HCT116 (cell line): ENCODE measurements around the gene RGS19. TPM values are rescaled to one million over a fixed set of nuclear protein-coding genes. Genes with fewer than 3 reads are reported as not detected.

ENCODE experiments used
- ATAC-seq: fragments of 200-7000 bp; cut with Tn5 transposase; 2 replicates; pipeline ENCODE4 v1.9.1; 2020; ENCODE audit warnings: mild to moderate bottlenecking, moderate library complexity
- BruUV-seq: library from RNA; stranded (reverse); fragments of 400-500 nt; replicated peaks from 2 replicates; lab custom pipeline; 2021; lab: Mats Ljungman, UMichigan
- CTCF ChIA-PET: fragments of 300-600 bp; sonication (Branson Sonifier 250); formaldehyde crosslinking; loops from one replicate; lab custom pipeline; 2021; ENCODE audit warnings: antibody characterized with exemption; lab: Charles Lee
- POLR2A ChIA-PET: fragments of 300-600, 350-600 bp; sonication (Branson Sonifier 250); formaldehyde crosslinking; loops from one replicate; lab custom pipeline; 2021; ENCODE audit warnings: antibody characterized with exemption; lab: Charles Lee
- RAD21 ChIA-PET, 2 experiments: fragments of 300-600 bp; sonication (Branson Sonifier 250); formaldehyde crosslinking; loops; one replicate each; lab custom pipeline; 2023; ENCODE audit warnings: low total read pairs in 2 of 2; ENCODE audit not compliant: uncharacterized antibody in 2 of 2, unreplicated experiment in 2 of 2, low non-redundant PET in 1 of 2; lab: Charles Lee
- DNase-seq: peaks from one replicate; pipeline ENCODE4 v3.0.0-alpha.2; 2010; ENCODE audit warnings: low read depth, low spot score
- H2AFZ ChIP-seq: fragments of 200-600 bp; shearing (Covaris generic), sonication (generic); 2 replicates; pipeline ENCODE4 v1.6.1; 2017; ENCODE audit warnings: low read depth, mixed run types, mixed read lengths, antibody characterized with exemption, low read length; ENCODE audit not compliant: poor library complexity, severe bottlenecking
- H3K27ac ChIP-seq: 2 replicates; pipeline ENCODE4 v1.5.1; 2012; ENCODE audit warnings: low read depth, low read length
- H3K27me3 ChIP-seq: fragments of 200-600 bp; sonication (generic); 2 replicates; pipeline ENCODE4 v1.6.1; 2016; ENCODE audit warnings: mixed run types, low read length, mixed read lengths; ENCODE audit not compliant: insufficient read depth
- H3K36me3 ChIP-seq, 2 experiments: fragments of 200-500 bp in 1 of 2; fragments of 200-600 bp in 1 of 2; sonication (Bioruptor generic) in 1 of 2; sonication (generic) in 1 of 2; 2 replicates each; pipeline versions ENCODE4 v1.5.1 to v1.6.1; 2014 to 2016; ENCODE audit warnings: low read length in 2 of 2, inconsistent platforms in 1 of 2, mixed read lengths in 1 of 2, mixed run types in 1 of 2; ENCODE audit not compliant: insufficient read depth in 2 of 2, control insufficient read depth in 1 of 2
- H3K4me1 ChIP-seq, 2 experiments: fragments of 200-600 bp in 1 of 2; sonication (generic) in 1 of 2; 2 replicates each; pipeline versions ENCODE4 v1.5.1 to v1.6.1; 2012 to 2017; ENCODE audit warnings: low read length in 2 of 2, inconsistent platforms in 1 of 2, mild to moderate bottlenecking in 1 of 2, mixed read lengths in 1 of 2, mixed run types in 1 of 2, moderate library complexity in 1 of 2; ENCODE audit not compliant: insufficient read depth in 2 of 2, control insufficient read depth in 1 of 2
- H3K4me2 ChIP-seq: fragments of 200-600 bp; sonication (generic); 2 replicates; pipeline ENCODE4 v1.6.1; 2017; ENCODE audit warnings: mixed run types, low read length, mixed read lengths
- H3K4me3 ChIP-seq, 2 experiments: fragments of 200-600 bp in 1 of 2; sonication (generic) in 1 of 2; replicated peaks in 1 of 2; 2 replicates each; pipeline ENCODE4 v1.5.1; 2011 to 2016; ENCODE audit warnings: low read length in 2 of 2, control low read depth in 1 of 2, low read depth in 1 of 2, mild to moderate bottlenecking in 1 of 2, mixed read lengths in 1 of 2, mixed run types in 1 of 2
- H3K79me2 ChIP-seq: fragments of 200-600 bp; sonication (generic); 2 replicates; pipeline ENCODE4 v1.6.1; 2017; ENCODE audit warnings: mild to moderate bottlenecking, mixed run types, low read length, moderate library complexity, mixed read lengths; ENCODE audit not compliant: insufficient read depth
- H3K9ac ChIP-seq: fragments of 200-600 bp; sonication (generic); 2 replicates; pipeline ENCODE4 v1.6.1; 2016; ENCODE audit warnings: low read length, mixed read lengths
- H3K9me2 ChIP-seq: fragments of 200-600 bp; sonication (generic), shearing (Covaris generic); 2 replicates; pipeline ENCODE4 v1.6.1; 2017; ENCODE audit warnings: mixed run types, mild to moderate bottlenecking, moderate library complexity; ENCODE audit not compliant: insufficient read depth
- H3K9me3 ChIP-seq, 2 experiments: fragments of 200-500 bp in 1 of 2; fragments of 200-600 bp in 1 of 2; sonication (Bioruptor generic) in 1 of 2; sonication (generic) in 1 of 2; 2 replicates each; pipeline ENCODE4 v1.6.1; 2014 to 2017; ENCODE audit warnings: low read length in 2 of 2, mixed read lengths in 2 of 2, inconsistent platforms in 1 of 2, low read depth in 1 of 2, mild to moderate bottlenecking in 1 of 2, mixed run types in 1 of 2, moderate library complexity in 1 of 2; ENCODE audit not compliant: control insufficient read depth in 1 of 2, insufficient read depth in 1 of 2
- H4K20me1 ChIP-seq: fragments of 200-600 bp; sonication (generic), shearing (Covaris generic); 2 replicates; pipeline ENCODE4 v1.6.1; 2017; ENCODE audit warnings: mixed run types, mild to moderate bottlenecking, moderate library complexity; ENCODE audit not compliant: insufficient read depth
- ATF3 ChIP-seq: IDR thresholded peaks from 2 replicates; pipeline ENCODE4 v1.6.1; 2012
- CTCF ChIP-seq, 3 experiments: fragments of 200-600 bp in 1 of 3; sonication (generic) in 1 of 3; IDR thresholded peaks in 2 of 3; conservative IDR thresholded peaks in 1 of 3; 2 replicates each; pipeline ENCODE4 v1.5.1; 2012 to 2017; ENCODE audit warnings: low read depth in 2 of 3, low read length in 2 of 3, antibody characterized with exemption in 1 of 3, borderline replicate concordance in 1 of 3, control low read depth in 1 of 3, mild to moderate bottlenecking in 1 of 3, mixed read lengths in 1 of 3, mixed run types in 1 of 3, moderate library complexity in 1 of 3; ENCODE audit not compliant: insufficient read depth in 1 of 3
- EGR1 ChIP-seq: IDR thresholded peaks from 2 replicates; pipeline ENCODE4 v1.6.1; 2012; ENCODE audit warnings: low read depth
- JUND ChIP-seq: IDR thresholded peaks from 2 replicates; pipeline ENCODE4 v1.6.1; 2012
- MAX ChIP-seq: IDR thresholded peaks from 2 replicates; pipeline ENCODE4 v1.6.1; 2012
- POLR2A ChIP-seq: IDR thresholded peaks from 2 replicates; pipeline ENCODE4 v1.7.0; 2011; ENCODE audit warnings: borderline replicate concordance; ENCODE audit not compliant: insufficient read depth, insufficient read length; ENCODE audit errors: extremely low read depth
- RAD21 ChIP-seq: IDR thresholded peaks from 2 replicates; pipeline ENCODE4 v1.6.1; 2012; ENCODE audit warnings: low read depth, mild to moderate bottlenecking
- REST ChIP-seq: IDR thresholded peaks from 2 replicates; pipeline ENCODE4 v1.6.1; 2012; ENCODE audit warnings: low read depth
- SP1 ChIP-seq: IDR thresholded peaks from 2 replicates; pipeline ENCODE4 v1.6.1; 2012; ENCODE audit warnings: low read depth
- TCF7L2 ChIP-seq: IDR thresholded peaks from 2 replicates; pipeline ENCODE4 v1.7.0; 2011; ENCODE audit warnings: borderline replicate concordance, inconsistent platforms; ENCODE audit not compliant: insufficient read depth, insufficient read length; ENCODE audit errors: extremely low read depth
- ZBTB33 ChIP-seq: IDR thresholded peaks from 2 replicates; pipeline ENCODE4 v1.6.1; 2011; ENCODE audit warnings: mild to moderate bottlenecking, low read length, moderate library complexity; ENCODE audit not compliant: insufficient replicate concordance; ENCODE audit errors: extremely low read depth
- ZFX ChIP-seq: fragments of 450-650 bp; IDR thresholded peaks from 2 replicates; pipeline ENCODE4 v1.6.1; 2017
- ZNF274 ChIP-seq: fragments of 200-500 bp; sonication (Bioruptor generic); IDR thresholded peaks from 2 replicates; pipeline ENCODE4 v1.6.1; 2014; ENCODE audit warnings: mild to moderate bottlenecking, low read depth, low read length, inconsistent platforms
- intact Hi-C: fragments of 100-400 bp; cut with micrococcal nuclease; formaldehyde crosslinking; loops from 2 replicates; pipeline ENCODE4 v1.10.0; 2022
- total RNA-seq: library from RNA; stranded (reverse); gene quantifications from one replicate; pipeline ENCODE4 v1.2.1, GENCODE V29; 2021; ENCODE audit not compliant: unreplicated experiment

The RGS19 gene
- total RNA-seq, 1 experiment from 2014 or later = 21.4 TPM

GRCh38 chr20:64108731-64109681 lies 29.7 kb upstream of the RGS19 start:
- H3K4me2 ChIP-seq = no peak overlapping the region
- no peak overlapping the region for H3K9ac ChIP-seq
- no peak overlapping the region for H3K27ac ChIP-seq
- ATAC-seq = no peak
- ChIA-PET RAD21 (no interaction called here), CTCF (interaction anchor here (0.6 kb wide), 1 partner anchor 525 kb away, joined by 3 read pairs; no protein-coding TSS in a partner anchor)
- H3K36me3 ChIP-seq = no peaks in the 10 kb centered on the region
- H3K4me3 ChIP-seq = no peak overlapping the region
- H4K20me1 ChIP-seq = no peaks in the 10 kb centered on the region
- intact Hi-C loops = no loop called here
- no peak for TF ChIP-seq POLR2A
- no peak for TF ChIP-seq EGR1
- TF ChIP-seq RAD21 = no peak
- TF ChIP-seq REST = no peak
- TF ChIP-seq ZFX = no peak
- no peak for TF ChIP-seq JUND
- TF ChIP-seq ZNF274 = no peak
- no peak for TF ChIP-seq SP1
- TF ChIP-seq ZBTB33 = no peak
- no peak for TF ChIP-seq TCF7L2
- no peak for TF ChIP-seq CTCF (IDR thresholded peaks at IDR 0.05 in 2 of 3, conservative IDR thresholded peaks at IDR 0.05 in 1 of 3; ENCODE audit: borderline replicate concordance in 1 of 3, insufficient read depth in 1 of 3, low read depth in 2 of 3, low read length in 2 of 3)
- TF ChIP-seq MAX = no peak
- TF ChIP-seq ATF3 = no peak
- TF ChIP-seq, all 23 proteins: peak for 0
- Histone ChIP-seq H3K27me3 (no peaks in the 10 kb centered on the region), H2AFZ (no peak overlapping the region), H3K9me2 (no peaks in the 10 kb centered on the region), H3K79me2 (no peaks in the 10 kb centered on the region), H3K9me3 (no peaks in the 10 kb centered on the region), H3K4me1 (no peaks in the 10 kb centered on the region)
- BruUV-seq = no TSS peak
- no peak for DNase-seq
- POLR2A ChIA-PET = no interaction called here
